Nephron (organoid): ENCODE results near the gene ZNF526.

Experiments used
- H3K27ac Mint-ChIP-seq, 3 experiments: 2 replicates each; pipeline ENCODE4 v1.8.0; 2020; ENCODE audit warnings: mixed read lengths in 3 of 3, mild to moderate bottlenecking in 2 of 3, moderate library complexity in 1 of 3
- H3K27me3 Mint-ChIP-seq: 2 replicates; pipeline ENCODE4 v1.8.0; 2021; ENCODE audit warnings: low read depth, mild to moderate bottlenecking, moderate library complexity, mixed read lengths
- H3K36me3 Mint-ChIP-seq: 2 replicates; pipeline ENCODE4 v1.8.0; 2020; ENCODE audit warnings: low read depth, mixed read lengths
- H3K4me1 Mint-ChIP-seq: 2 replicates; pipeline ENCODE4 v1.8.0; 2020; ENCODE audit warnings: mixed read lengths
- H3K4me3 Mint-ChIP-seq, 3 experiments: 2 replicates each; pipeline ENCODE4 v1.8.0; 2020; ENCODE audit warnings: mild to moderate bottlenecking in 3 of 3, mixed read lengths in 3 of 3, moderate library complexity in 2 of 3
- H3K9me3 Mint-ChIP-seq: 2 replicates; pipeline ENCODE4 v1.8.0; 2020; ENCODE audit warnings: mixed read lengths
- TF ChIP-seq, protein P1 (sequence below), 3 experiments: fragments of 200-600 bp; sonication (generic); IDR thresholded peaks; one replicate each; pipeline ENCODE4 v1.5.0; 2021; ENCODE audit warnings: antibody characterized with exemption in 3 of 3; ENCODE audit not compliant: unreplicated experiment in 3 of 3

Gene ZNF526

DNA sequence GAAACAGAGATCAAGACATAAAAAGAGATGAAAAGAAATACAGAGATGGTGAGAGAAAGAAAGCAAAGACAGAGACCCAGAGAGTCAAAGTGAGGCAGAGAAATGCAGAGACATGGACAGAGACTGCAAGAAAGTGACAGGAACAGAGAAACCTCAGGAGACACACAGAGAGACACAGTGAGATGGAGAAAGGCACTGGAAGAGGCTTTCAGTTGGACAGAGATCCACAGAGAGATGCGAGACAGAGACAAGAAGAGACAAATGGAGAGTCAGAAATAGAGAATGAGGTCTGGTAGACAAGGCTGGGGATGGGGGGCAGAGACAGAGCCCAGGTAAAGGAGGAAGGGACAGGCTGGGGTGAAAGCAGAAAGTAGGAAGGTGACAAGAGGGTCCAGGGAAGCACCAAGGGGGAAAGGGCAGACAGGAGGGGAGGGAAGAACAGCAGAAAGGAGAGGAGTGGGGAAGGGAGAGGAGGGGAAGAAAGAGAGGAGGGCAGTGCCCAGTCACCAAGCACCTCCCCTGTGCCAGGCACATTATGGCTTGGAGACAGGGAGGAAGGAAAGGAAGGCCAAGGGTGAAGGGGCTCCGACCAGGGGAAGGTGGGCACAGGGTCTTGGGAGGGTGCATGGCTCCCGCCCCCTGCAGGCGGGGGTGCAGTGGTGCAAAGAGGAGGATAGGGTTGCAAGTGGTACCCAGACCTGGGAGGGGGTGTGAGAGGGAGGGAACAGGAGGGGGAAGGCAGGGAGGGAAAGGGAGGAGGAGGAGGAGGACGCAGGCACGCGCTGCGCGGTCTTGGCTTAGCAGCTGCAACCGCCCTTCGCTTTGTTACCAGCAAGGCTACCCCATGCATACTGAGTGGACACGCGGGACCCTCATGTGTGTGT lies 41.1 kb upstream of the ZNF526 start:
- TF ChIP-seq, protein P1, sequence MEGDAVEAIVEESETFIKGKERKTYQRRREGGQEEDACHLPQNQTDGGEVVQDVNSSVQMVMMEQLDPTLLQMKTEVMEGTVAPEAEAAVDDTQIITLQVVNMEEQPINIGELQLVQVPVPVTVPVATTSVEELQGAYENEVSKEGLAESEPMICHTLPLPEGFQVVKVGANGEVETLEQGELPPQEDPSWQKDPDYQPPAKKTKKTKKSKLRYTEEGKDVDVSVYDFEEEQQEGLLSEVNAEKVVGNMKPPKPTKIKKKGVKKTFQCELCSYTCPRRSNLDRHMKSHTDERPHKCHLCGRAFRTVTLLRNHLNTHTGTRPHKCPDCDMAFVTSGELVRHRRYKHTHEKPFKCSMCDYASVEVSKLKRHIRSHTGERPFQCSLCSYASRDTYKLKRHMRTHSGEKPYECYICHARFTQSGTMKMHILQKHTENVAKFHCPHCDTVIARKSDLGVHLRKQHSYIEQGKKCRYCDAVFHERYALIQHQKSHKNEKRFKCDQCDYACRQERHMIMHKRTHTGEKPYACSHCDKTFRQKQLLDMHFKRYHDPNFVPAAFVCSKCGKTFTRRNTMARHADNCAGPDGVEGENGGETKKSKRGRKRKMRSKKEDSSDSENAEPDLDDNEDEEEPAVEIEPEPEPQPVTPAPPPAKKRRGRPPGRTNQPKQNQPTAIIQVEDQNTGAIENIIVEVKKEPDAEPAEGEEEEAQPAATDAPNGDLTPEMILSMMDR (IDR thresholded peaks at IDR 0.05; ENCODE audit: unreplicated experiment in 3 of 3): no peak
- H3K27me3 Mint-ChIP-seq: peaks cover 47% of the 10 kb centered on the region
- no peaks in the 10 kb centered on the region for H3K36me3 Mint-ChIP-seq
- H3K4me1 Mint-ChIP-seq: peaks cover 6% of the 10 kb centered on the region
- no peaks in the 10 kb centered on the region for H3K9me3 Mint-ChIP-seq
- no peak overlapping the region for H3K4me3 Mint-ChIP-seq
- H3K27ac Mint-ChIP-seq: no peak overlapping the region

DNA sequence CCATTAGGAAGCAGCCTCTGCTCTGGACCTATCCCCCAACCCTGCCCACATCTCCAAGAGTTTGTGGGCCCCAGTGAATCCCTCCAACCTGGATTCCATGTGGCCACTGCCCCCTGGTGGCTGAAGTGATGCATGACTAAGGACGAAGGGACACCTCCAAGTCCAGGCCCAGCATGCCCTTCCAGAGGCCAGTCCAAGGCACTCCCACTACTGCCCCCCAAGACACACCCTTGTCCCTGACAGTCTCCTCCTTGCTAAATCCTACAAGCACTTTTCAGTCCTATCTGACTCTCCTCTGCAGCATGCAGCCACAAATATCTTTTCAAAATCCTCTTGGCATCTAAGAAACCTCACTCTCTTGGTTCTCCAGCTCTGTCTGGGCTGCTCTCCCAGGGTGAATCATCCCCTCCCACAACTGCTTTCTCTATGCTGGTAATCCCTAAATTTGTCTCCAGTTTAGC lies 35.7 kb upstream of the ZNF526 start:
- TF ChIP-seq, protein P1 (IDR thresholded peaks at IDR 0.05; ENCODE audit: unreplicated experiment in 3 of 3): peak; percentile 80 to 84 (median 82)
- peaks cover 6% of the 10 kb centered on the region for H3K4me1 Mint-ChIP-seq
- H3K36me3 Mint-ChIP-seq: no peaks in the 10 kb centered on the region
- no peaks in the 10 kb centered on the region for H3K9me3 Mint-ChIP-seq
- H3K27ac Mint-ChIP-seq: peak overlapping the region in 1 of 3 experiments; percentile 25
- H3K4me3 Mint-ChIP-seq: no peak overlapping the region
- H3K27me3 Mint-ChIP-seq: peaks cover 45% of the 10 kb centered on the region

- TF ChIP-seq, protein P1 (IDR thresholded peaks at IDR 0.05; ENCODE audit: unreplicated experiment in 3 of 3): no peak
- H3K27me3 Mint-ChIP-seq: peaks cover 51% of the 10 kb centered on the region
- peak overlapping the region in 2 of 3 experiments; percentile 27 to 53 for H3K27ac Mint-ChIP-seq
- H3K36me3 Mint-ChIP-seq: no peaks in the 10 kb centered on the region
- no peaks in the 10 kb centered on the region for H3K9me3 Mint-ChIP-seq
- no peak overlapping the region for H3K4me3 Mint-ChIP-seq
- peaks cover 6% of the 10 kb centered on the region for H3K4me1 Mint-ChIP-seq
Measured at GRCh38 chr19:42185277-42185676, 34.8 kb upstream of the ZNF526 start.

GRCh38 chr19:42188665-42189064 lies 31.4 kb upstream of the ZNF526 start:
- TF ChIP-seq, protein P1 (IDR thresholded peaks at IDR 0.05; ENCODE audit: unreplicated experiment in 3 of 3): no peak
- H3K4me1 Mint-ChIP-seq: peaks cover 6% of the 10 kb centered on the region
- H3K27me3 Mint-ChIP-seq: peaks cover 55% of the 10 kb centered on the region
- no peak overlapping the region for H3K27ac Mint-ChIP-seq
- H3K4me3 Mint-ChIP-seq: no peak overlapping the region
- no peaks in the 10 kb centered on the region for H3K36me3 Mint-ChIP-seq
- peaks cover 3% of the 10 kb centered on the region for H3K9me3 Mint-ChIP-seq

DNA sequence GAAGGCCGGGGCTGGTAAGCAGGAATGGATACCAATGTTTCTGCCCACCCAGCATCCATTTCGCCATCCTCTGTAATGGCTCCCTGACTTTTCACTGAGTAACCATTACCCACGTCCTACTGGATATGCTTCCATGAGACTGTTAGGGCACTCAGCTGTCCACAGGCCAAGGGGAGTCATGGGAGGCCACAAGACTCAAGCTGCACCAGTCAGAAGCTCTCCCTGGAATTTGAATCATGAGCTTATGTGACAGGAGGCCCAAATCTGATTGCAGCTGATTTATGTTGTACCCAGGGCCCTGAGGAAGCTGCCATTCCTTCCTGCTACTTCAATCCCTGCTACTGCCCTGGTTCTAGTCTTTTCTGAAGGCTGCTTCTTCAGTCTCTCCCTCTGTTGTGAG lies 31.0 kb upstream of the ZNF526 start:
- Mint-ChIP-seq H3K27ac (no peak overlapping the region), H3K4me3 (no peak overlapping the region), H3K9me3 (peaks cover 3% of the 10 kb centered on the region), H3K36me3 (no peaks in the 10 kb centered on the region), H3K4me1 (peaks cover 6% of the 10 kb centered on the region), H3K27me3 (peaks cover 55% of the 10 kb centered on the region)
- TF ChIP-seq, protein P1 (IDR thresholded peaks at IDR 0.05; ENCODE audit: unreplicated experiment in 3 of 3): no peak
